ENCODE results near the gene FREM3.

DNA sequence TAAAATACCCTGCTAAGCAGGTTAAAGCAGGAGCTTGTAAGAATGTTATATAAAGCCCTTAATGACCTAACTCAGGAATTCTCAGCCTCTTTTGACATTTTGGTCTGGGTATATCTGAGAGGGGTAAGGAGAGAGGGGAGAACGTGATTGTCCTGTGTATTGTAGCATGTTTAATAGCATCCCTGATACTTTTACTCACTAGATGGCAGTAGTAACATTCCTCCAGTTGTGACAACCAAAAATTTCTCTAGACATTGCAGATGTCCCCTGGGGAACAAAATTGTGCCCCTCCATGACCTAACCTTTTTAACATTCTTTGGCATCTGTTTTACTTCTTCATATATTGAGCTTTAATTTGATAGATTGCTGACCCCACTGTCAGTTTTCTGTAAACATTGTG is 169.1 kb downstream of the FREM3 start:
- TF ChIP-seq, protein P1, sequence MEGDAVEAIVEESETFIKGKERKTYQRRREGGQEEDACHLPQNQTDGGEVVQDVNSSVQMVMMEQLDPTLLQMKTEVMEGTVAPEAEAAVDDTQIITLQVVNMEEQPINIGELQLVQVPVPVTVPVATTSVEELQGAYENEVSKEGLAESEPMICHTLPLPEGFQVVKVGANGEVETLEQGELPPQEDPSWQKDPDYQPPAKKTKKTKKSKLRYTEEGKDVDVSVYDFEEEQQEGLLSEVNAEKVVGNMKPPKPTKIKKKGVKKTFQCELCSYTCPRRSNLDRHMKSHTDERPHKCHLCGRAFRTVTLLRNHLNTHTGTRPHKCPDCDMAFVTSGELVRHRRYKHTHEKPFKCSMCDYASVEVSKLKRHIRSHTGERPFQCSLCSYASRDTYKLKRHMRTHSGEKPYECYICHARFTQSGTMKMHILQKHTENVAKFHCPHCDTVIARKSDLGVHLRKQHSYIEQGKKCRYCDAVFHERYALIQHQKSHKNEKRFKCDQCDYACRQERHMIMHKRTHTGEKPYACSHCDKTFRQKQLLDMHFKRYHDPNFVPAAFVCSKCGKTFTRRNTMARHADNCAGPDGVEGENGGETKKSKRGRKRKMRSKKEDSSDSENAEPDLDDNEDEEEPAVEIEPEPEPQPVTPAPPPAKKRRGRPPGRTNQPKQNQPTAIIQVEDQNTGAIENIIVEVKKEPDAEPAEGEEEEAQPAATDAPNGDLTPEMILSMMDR (IDR thresholded peaks at IDR 0.05), result peak in 1 of 5 experiments; percentile 19
- TF ChIP-seq EP300 (IDR thresholded peaks at IDR 0.05), result no peak

All from tibial nerve (tissue), 4 donors.